ENCODE results near the gene CCL20. TPM values are rescaled to one million over a fixed set of nuclear protein-coding genes. Genes with fewer than 3 reads are reported as not detected.

The CCL20 gene
- total and polyA plus RNA-seq, 2 of the 8 experiments (the other 6 are each of a cell fraction or from before 2014, with no cell fraction given), result not detected

- 79% methylated on average over 6 of the region's 6 CpGs; no CpG with 5 or more reads in 1 of the 2 experiments for WGBS, 2 experiments (ENCODE audit: extremely low coverage in 1 of 2, insufficient coverage in 1 of 2, insufficient read length in 1 of 2, insufficient replicate concordance in 2 of 2, low coverage in 1 of 2, low lambda C conversion rate in 2 of 2, missing lambda C conversion rate in 1 of 2)
- H3K4me1 ChIP-seq (replicated peaks in 1 of 4; ENCODE audit: control insufficient read depth in 3 of 4, insufficient read depth in 4 of 4, low read length in 3 of 4), result no peaks in the 10 kb centered on the region
- no peak overlapping the region for H3K56ac ChIP-seq (replicated peaks; ENCODE audit: insufficient read length, low read depth, low read length)
- no peak overlapping the region for H3K23ac ChIP-seq (ENCODE audit: insufficient read length)
- H3K9me3 ChIP-seq (ENCODE audit: insufficient read depth in 2 of 2, low read depth in 1 of 2, low read length in 1 of 2), result no peaks in the 10 kb centered on the region
- H2AFZ ChIP-seq (ENCODE audit: low read length), result 0 out of 2 replicates have a peak overlapping the region, but pooled peaks have one; percentile 38
- no peak overlapping the region for H3K14ac ChIP-seq (ENCODE audit: insufficient read length)
- FAIRE-seq, result no peak
- no peak overlapping the region; the same call in 1 of the 2 replicates for H3K18ac ChIP-seq (ENCODE audit: extremely low read depth, low read length)
- H3K4me2 ChIP-seq (ENCODE audit: insufficient read depth in 1 of 2, low read depth in 2 of 2, low read length in 2 of 2), result no peak overlapping the region
- no peak overlapping the region for H3K27ac ChIP-seq (ENCODE audit: low read depth, low read length)
- H3K4ac ChIP-seq (replicated peaks; ENCODE audit: insufficient read length, low read depth, low read length), result no peak overlapping the region
- no peak overlapping the region for H2BK5ac ChIP-seq (ENCODE audit: low read depth, low read length)
- ChIA-PET CTCF (ENCODE audit: partially characterized antibody) (interaction anchor here (0.6 to 1.7 kb wide), 5 partner anchors 9 to 195 kb away, joined by 3 to 16 read pairs (median 3); no protein-coding TSS in a partner anchor), POLR2A (ENCODE audit: partially characterized antibody) (no interaction called here)
- H4K91ac ChIP-seq (replicated peaks; ENCODE audit: insufficient read length, low read length), result no peak overlapping the region
- H3K79me1 ChIP-seq (ENCODE audit: low read depth, low read length), result no peaks in the 10 kb centered on the region
- H3K23me2 ChIP-seq (ENCODE audit: low read depth, low read length), result no peaks in the 10 kb centered on the region; the same call in 1 of the 2 replicates
- no peak for DNase-seq (ENCODE audit: low read depth in 1 of 2, low spot score in 2 of 2)
- H2AK5ac ChIP-seq (ENCODE audit: low read depth, low read length), result no peak overlapping the region
- H2BK20ac ChIP-seq (ENCODE audit: low read length), result no peak overlapping the region
- H4K20me1 ChIP-seq (replicated peaks in 1 of 2; ENCODE audit: control insufficient read depth in 1 of 2, insufficient read depth in 2 of 2, low read length in 2 of 2), result no peaks in the 10 kb centered on the region
- H2BK120ac ChIP-seq (replicated peaks; ENCODE audit: low read depth, low read length), result no peak overlapping the region
- no peak overlapping the region for H3K4me3 ChIP-seq (ENCODE audit: extremely low read depth in 1 of 4, insufficient read depth in 2 of 4, low read depth in 3 of 4, low read length in 4 of 4)
- H3K27me3 ChIP-seq (replicated peaks in 1 of 4; ENCODE audit: control insufficient read depth in 3 of 4, extremely low read depth in 1 of 4, insufficient read depth in 3 of 4, low read length in 3 of 4), result no peaks in the 10 kb centered on the region
- H4K5ac ChIP-seq (ENCODE audit: insufficient read length, low read depth, low read length), result no peak overlapping the region
- no peaks in the 10 kb centered on the region for H3K36me3 ChIP-seq (ENCODE audit: control insufficient read depth in 2 of 4, insufficient read depth in 4 of 4, low read length in 3 of 4)
- no peak overlapping the region for H3K9ac ChIP-seq (replicated peaks in 1 of 4; ENCODE audit: extremely low read depth in 1 of 4, low read depth in 3 of 4, low read length in 3 of 4)
- no peaks in the 10 kb centered on the region for H3K79me2 ChIP-seq (ENCODE audit: control insufficient read depth in 1 of 2, insufficient read depth in 2 of 2, low read length in 2 of 2)
- TF ChIP-seq PHF8 (conservative IDR thresholded peaks at IDR 0.05; ENCODE audit: low read depth, low read length) (no peak), POLR2A (IDR thresholded peaks at IDR 0.05; ENCODE audit: control extremely low read depth in 1 of 2, low read depth in 2 of 2, low read length in 2 of 2) (no peak)
- H2BK12ac ChIP-seq (ENCODE audit: low read depth, low read length), result no peak overlapping the region
- H4K8ac ChIP-seq (ENCODE audit: extremely low read depth, insufficient read depth, low read length), result no peak overlapping the region
- no peak overlapping the region for H2BK15ac ChIP-seq (ENCODE audit: low read length)
These were observed 40.2 kb downstream of the CCL20 start for GRCh38 chr2:227853765-227854271.

Data from H1 (cell line).